ENCODE data around the gene EFCAB8. TPM values are rescaled to one million over a fixed set of nuclear protein-coding genes. Genes with fewer than 3 reads are reported as not detected.

Gene EFCAB8
- total RNA-seq, 1 experiment from 2014 or later, result not detected

GRCh38 chr20:32906871-32907495 is 48.3 kb downstream of the EFCAB8 start:
- DNase-seq (ENCODE audit: extremely low read depth, low read depth), result no peak

GRCh38 chr20:32907886-32908285 is 49.2 kb downstream of the EFCAB8 start:
- no peak for DNase-seq (ENCODE audit: extremely low read depth, low read depth)

GRCh38 chr20:32908334-32909292 is 49.9 kb downstream of the EFCAB8 start:
- DNase-seq (ENCODE audit: extremely low read depth, low read depth), result no peak

GRCh38 chr20:32909451-32909850 is 50.7 kb downstream of the EFCAB8 start:
- DNase-seq (ENCODE audit: extremely low read depth, low read depth), result no peak

- DNase-seq (ENCODE audit: extremely low read depth, low read depth), result no peak
Observed at GRCh38 chr20:32909896-32910571, 51.3 kb downstream of the EFCAB8 start.

- DNase-seq (ENCODE audit: extremely low read depth, low read depth), result no peak
Observed at GRCh38 chr20:32911355-32911754, 52.6 kb downstream of the EFCAB8 start.

GRCh38 chr20:32912688-32913087 is 54.0 kb downstream of the EFCAB8 start:
- DNase-seq (ENCODE audit: extremely low read depth, low read depth), result no peak

GRCh38 chr20:32914031-32914430 is 55.3 kb downstream of the EFCAB8 start:
- no peak for DNase-seq (ENCODE audit: extremely low read depth, low read depth)

- no peak for DNase-seq (ENCODE audit: extremely low read depth, low read depth)
Observed at GRCh38 chr20:32917191-32917950, 58.6 kb downstream of the EFCAB8 start.

- DNase-seq (ENCODE audit: extremely low read depth, low read depth), result no peak
Observed at GRCh38 chr20:32918296-32918695, 59.6 kb downstream of the EFCAB8 start.

- DNase-seq (ENCODE audit: extremely low read depth, low read depth), result no peak
Observed at GRCh38 chr20:32918751-32919150, 60.0 kb downstream of the EFCAB8 start.

GRCh38 chr20:32920066-32920465 is 61.3 kb downstream of the EFCAB8 start:
- no peak for DNase-seq (ENCODE audit: extremely low read depth, low read depth)

GRCh38 chr20:32920530-32921298 is 62.0 kb downstream of the EFCAB8 start:
- DNase-seq (ENCODE audit: extremely low read depth, low read depth), result no peak

- DNase-seq (ENCODE audit: extremely low read depth, low read depth), result no peak
Observed at GRCh38 chr20:32922466-32922865, 63.7 kb downstream of the EFCAB8 start.

GRCh38 chr20:32924781-32925180 is 66.1 kb downstream of the EFCAB8 start:
- no peak for DNase-seq (ENCODE audit: extremely low read depth, low read depth)

GRCh38 chr20:32925481-32926196 is 66.9 kb downstream of the EFCAB8 start:
- DNase-seq (ENCODE audit: extremely low read depth, low read depth), result no peak

GRCh38 chr20:32929162-32929561 is 70.4 kb downstream of the EFCAB8 start:
- DNase-seq (ENCODE audit: extremely low read depth, low read depth), result no peak

- no peak for DNase-seq (ENCODE audit: extremely low read depth, low read depth)
Observed at GRCh38 chr20:32930181-32930580, 71.5 kb downstream of the EFCAB8 start.

GRCh38 chr20:32930701-32931100 is 72.0 kb downstream of the EFCAB8 start:
- no peak for DNase-seq (ENCODE audit: extremely low read depth, low read depth)

All from NCI-H460 (cell line).